GM18517 (cell line): Measurements from ENCODE around the gene CRIM1.
A peak's percentile ranks its signal among the peaks of the same experiment; 100 is the strongest.

Experiments
- ATAC-seq: cut with Tn5 transposase; IDR thresholded peaks from one replicate; pipeline ENCODE4 v1.9.1; 2021; ENCODE audit warnings: mild to moderate bottlenecking, moderate library complexity; ENCODE audit not compliant: unreplicated experiment

Gene CRIM1

GRCh38 chr2:36452260-36452659 lies 96.7 kb downstream of the CRIM1 start:
- ATAC-seq, result no peak

GRCh38 chr2:36453652-36454051 lies 98.1 kb downstream of the CRIM1 start:
- ATAC-seq, result no peak

GRCh38 chr2:36455011-36455410 lies 99.4 kb downstream of the CRIM1 start:
- no peak for ATAC-seq

GRCh38 chr2:36455788-36456187 lies 100.2 kb downstream of the CRIM1 start:
- ATAC-seq, result no peak

- ATAC-seq, result no peak
Measured at GRCh38 chr2:36456227-36457175, 100.9 kb downstream of the CRIM1 start.

- ATAC-seq, result no peak
Measured at GRCh38 chr2:36458106-36458505, 102.5 kb downstream of the CRIM1 start.

- ATAC-seq, result no peak
Measured at GRCh38 chr2:36459725-36460137, 104.2 kb downstream of the CRIM1 start.

GRCh38 chr2:36461039-36461681 lies 105.6 kb downstream of the CRIM1 start:
- peak; percentile 65 for ATAC-seq

GRCh38 chr2:36462311-36462935 lies 106.8 kb downstream of the CRIM1 start:
- ATAC-seq, result no peak

GRCh38 chr2:36463365-36463764 lies 107.8 kb downstream of the CRIM1 start:
- no peak for ATAC-seq

GRCh38 chr2:36464006-36464721 lies 108.6 kb downstream of the CRIM1 start:
- no peak for ATAC-seq

GRCh38 chr2:36466135-36466534 lies 110.6 kb downstream of the CRIM1 start:
- ATAC-seq, result no peak

GRCh38 chr2:36468463-36469105 lies 113.0 kb downstream of the CRIM1 start:
- ATAC-seq, result no peak

- no peak for ATAC-seq
Measured at GRCh38 chr2:36469106-36469477, 113.5 kb downstream of the CRIM1 start.

GRCh38 chr2:36469710-36470109 lies 114.1 kb downstream of the CRIM1 start:
- ATAC-seq, result no peak

- ATAC-seq, result no peak
Measured at GRCh38 chr2:36473230-36473629, 117.7 kb downstream of the CRIM1 start.

GRCh38 chr2:36476411-36476810 lies 120.8 kb downstream of the CRIM1 start:
- ATAC-seq, result no peak

GRCh38 chr2:36477315-36477714 lies 121.7 kb downstream of the CRIM1 start:
- ATAC-seq, result no peak

- no peak for ATAC-seq
Measured at GRCh38 chr2:36477746-36478145, 122.2 kb downstream of the CRIM1 start.

GRCh38 chr2:36478332-36478738 lies 122.8 kb downstream of the CRIM1 start:
- no peak for ATAC-seq

- no peak for ATAC-seq
Measured at GRCh38 chr2:36478999-36479398, 123.4 kb downstream of the CRIM1 start.
